Activated CD4-positive, alpha-beta T cell treated with anti-CD3 and anti-CD28 coated beads for 36 hours (primary cell): ENCODE measurements around the gene IPO11. TPM values are rescaled to one million over a fixed set of nuclear protein-coding genes. Genes with fewer than 3 reads are reported as not detected.
"Not testable (repeated sequence)": the region's sequence is repeated elsewhere in the genome, so short reads cannot be mapped to it uniquely, and the experiment has no call there.

Experiments
- ATAC-seq: fragments of 200-7000 bp; cut with Tn5 transposase; one replicate; pipeline ENCODE4 v1.10.0; 2021; ENCODE audit warnings: mild to moderate bottlenecking, moderate library complexity
- CTCF ChIA-PET: fragments of 350-600 bp; sonication (Branson Sonifier 250); formaldehyde crosslinking; loops from one replicate; lab custom pipeline; 2021; ENCODE audit warnings: antibody characterized with exemption; lab: Charles Lee
- POLR2A ChIA-PET: fragments of 350-600 bp; sonication (Branson Sonifier 250); formaldehyde crosslinking; loops from one replicate; lab custom pipeline; 2021; ENCODE audit warnings: antibody characterized with exemption, inconsistent platforms; lab: Charles Lee
- DNase-seq: peaks from one replicate; pipeline ENCODE4 v3.0.0-alpha.2; 2020
- H3K27ac Mint-ChIP-seq: one replicate; pipeline ENCODE4 v1.8.0; 2021; ENCODE audit warnings: mixed read lengths
- H3K27me3 Mint-ChIP-seq: one replicate; pipeline ENCODE4 v1.8.0; 2021; ENCODE audit warnings: mixed read lengths
- H3K36me3 Mint-ChIP-seq: one replicate; pipeline ENCODE4 v1.8.0; 2021; ENCODE audit warnings: low read depth, mixed read lengths
- H3K4me1 Mint-ChIP-seq: one replicate; pipeline ENCODE4 v1.8.0; 2021; ENCODE audit warnings: mixed read lengths
- H3K4me3 Mint-ChIP-seq: one replicate; pipeline ENCODE4 v1.8.0; 2021; ENCODE audit warnings: mild to moderate bottlenecking, moderate library complexity, mixed read lengths
- H3K9me3 Mint-ChIP-seq: one replicate; pipeline ENCODE4 v1.8.0; 2021; ENCODE audit warnings: low read depth, mixed read lengths
- intact Hi-C, 2 experiments: fragments of 100-400 bp; cut with DNase I in 1 of 2; cut with micrococcal nuclease in 1 of 2; formaldehyde crosslinking; loops; one replicate each; pipeline versions ENCODE4 v1.14.2 to v1.15.1; 2022 to 2024; cut with DNase I, micrococcal nuclease
- total RNA-seq, 2 experiments: library from RNA; stranded (reverse); gene quantifications; one replicate each; pipeline ENCODE4 v1.2.3, GENCODE V29; 2021

IPO11 gene
- total RNA-seq, 2 experiments from 2014 or later, result 57.2 to 69.9 TPM

GRCh38 chr5:62623271-62623670 is 210.7 kb downstream of the IPO11 start:
- CTCF ChIA-PET, result interaction anchor here (0.5 kb wide), 1 partner anchor 164 kb away, joined by 3 read pairs; no protein-coding TSS in a partner anchor
- intact Hi-C loops, result no loop called here
- POLR2A ChIA-PET, result no interaction called here

GRCh38 chr5:62624436-62624835 is 211.9 kb downstream of the IPO11 start:
- H3K27me3 Mint-ChIP-seq, DNase-seq, H3K4me3 Mint-ChIP-seq, POLR2A ChIA-PET, H3K9me3 Mint-ChIP-seq, H3K27ac Mint-ChIP-seq, ATAC-seq, CTCF ChIA-PET, intact Hi-C loops, H3K4me1 Mint-ChIP-seq: not testable (repeated sequence)
- peaks cover 11% of the 10 kb centered on the region for H3K36me3 Mint-ChIP-seq

More at GRCh38 chr5:62623271-62623670, 210.7 kb downstream of the IPO11 start:
- H3K4me1 Mint-ChIP-seq, result no peaks in the 10 kb centered on the region
- DNase-seq, result no peak
- no peak overlapping the region for H3K4me3 Mint-ChIP-seq
- no peaks in the 10 kb centered on the region for H3K9me3 Mint-ChIP-seq
- peaks cover 10% of the 10 kb centered on the region for H3K36me3 Mint-ChIP-seq
- ATAC-seq, result no peak
- H3K27me3 Mint-ChIP-seq, result no peaks in the 10 kb centered on the region
- no peak overlapping the region for H3K27ac Mint-ChIP-seq

GRCh38 chr5:62626534-62626933 is 214.0 kb downstream of the IPO11 start:
- Mint-ChIP-seq H3K36me3 (peaks cover 15% of the 10 kb centered on the region), H3K9me3 (no peaks in the 10 kb centered on the region), H3K4me1 (no peaks in the 10 kb centered on the region), H3K27me3 (no peaks in the 10 kb centered on the region), H3K4me3 (no peak overlapping the region), H3K27ac (no peak overlapping the region)
- no peak for ATAC-seq
- no peak for DNase-seq
- intact Hi-C loops, result no loop called here
- ChIA-PET POLR2A (no interaction called here), CTCF (interaction anchor here (1.0 kb wide), 1 partner anchor 21 kb away, joined by 4 read pairs; no protein-coding TSS in a partner anchor)

- CTCF ChIA-PET, result interaction anchor here (1.0 kb wide), 1 partner anchor 22 kb away, joined by 4 read pairs; no protein-coding TSS in a partner anchor
Measured at GRCh38 chr5:62627121-62627520, 214.6 kb downstream of the IPO11 start.

GRCh38 chr5:62627901-62628300 is 215.3 kb downstream of the IPO11 start:
- no peaks in the 10 kb centered on the region for H3K27me3 Mint-ChIP-seq
- ChIA-PET CTCF (no interaction called here), POLR2A (no interaction called here)
- H3K27ac Mint-ChIP-seq, result no peak overlapping the region
- H3K4me3 Mint-ChIP-seq, result no peak overlapping the region
- DNase-seq (no peak), ATAC-seq (no peak)
- H3K9me3 Mint-ChIP-seq, result no peaks in the 10 kb centered on the region
- intact Hi-C loops, result no loop called here
- no peaks in the 10 kb centered on the region for H3K4me1 Mint-ChIP-seq
- H3K36me3 Mint-ChIP-seq, result peaks cover 15% of the 10 kb centered on the region

More at GRCh38 chr5:62627121-62627520, 214.6 kb downstream of the IPO11 start:
- intact Hi-C loops, result no loop called here
- no peaks in the 10 kb centered on the region for H3K9me3 Mint-ChIP-seq
- H3K4me1 Mint-ChIP-seq, result no peaks in the 10 kb centered on the region
- H3K4me3 Mint-ChIP-seq, result no peak overlapping the region
- DNase-seq, result no peak
- peaks cover 15% of the 10 kb centered on the region for H3K36me3 Mint-ChIP-seq
- POLR2A ChIA-PET, result no interaction called here
- H3K27ac Mint-ChIP-seq, result no peak overlapping the region
- H3K27me3 Mint-ChIP-seq, result no peaks in the 10 kb centered on the region
- ATAC-seq, result no peak

GRCh38 chr5:62631909-62632580 is 219.5 kb downstream of the IPO11 start:
- Mint-ChIP-seq H3K9me3 (no peaks in the 10 kb centered on the region), H3K36me3 (peaks cover 7% of the 10 kb centered on the region), H3K4me3 (no peak overlapping the region), H3K4me1 (no peaks in the 10 kb centered on the region), H3K27ac (no peak overlapping the region), H3K27me3 (no peaks in the 10 kb centered on the region)
- ChIA-PET POLR2A (no interaction called here), CTCF (interaction anchor here (1.3 to 1.7 kb wide), 3 partner anchors 26 to 211 kb away, joined by 3 to 4 read pairs (median 3); no protein-coding TSS in a partner anchor)
- no peak for ATAC-seq
- no peak for DNase-seq
- intact Hi-C loops, result no loop called here

- no peak overlapping the region for H3K27ac Mint-ChIP-seq
- ChIA-PET POLR2A (no interaction called here), CTCF (interaction anchor here (0.7 to 0.9 kb wide), 2 partner anchors 10 to 35 kb away, joined by 3 to 4 read pairs; no protein-coding TSS in a partner anchor)
- no peak for ATAC-seq
- peaks cover 6% of the 10 kb centered on the region for H3K36me3 Mint-ChIP-seq
- no peak overlapping the region for H3K4me3 Mint-ChIP-seq
- H3K27me3 Mint-ChIP-seq, result no peaks in the 10 kb centered on the region
- DNase-seq, result no peak
- no peaks in the 10 kb centered on the region for H3K9me3 Mint-ChIP-seq
- intact Hi-C loops, result no loop called here
- H3K4me1 Mint-ChIP-seq, result no peaks in the 10 kb centered on the region
Measured at GRCh38 chr5:62633243-62633642, 220.7 kb downstream of the IPO11 start.

- intact Hi-C loops, result no loop called here
- Mint-ChIP-seq H3K27ac (no peak overlapping the region), H3K9me3 (no peaks in the 10 kb centered on the region), H3K4me1 (no peaks in the 10 kb centered on the region), H3K27me3 (no peaks in the 10 kb centered on the region), H3K36me3 (no peaks in the 10 kb centered on the region), H3K4me3 (no peak overlapping the region)
- ATAC-seq (no peak), DNase-seq (no peak)
- ChIA-PET CTCF (no interaction called here), POLR2A (no interaction called here)
Measured at GRCh38 chr5:62640446-62640845, 227.9 kb downstream of the IPO11 start.

- Mint-ChIP-seq H3K36me3 (no peaks in the 10 kb centered on the region), H3K9me3 (no peaks in the 10 kb centered on the region), H3K4me3 (no peak overlapping the region), H3K27ac (no peak overlapping the region), H3K4me1 (no peaks in the 10 kb centered on the region), H3K27me3 (no peaks in the 10 kb centered on the region)
- intact Hi-C loops, result no loop called here
- no peak for ATAC-seq
- ChIA-PET POLR2A (no interaction called here), CTCF (no interaction called here)
- no peak for DNase-seq
Measured at GRCh38 chr5:62642468-62642867, 229.9 kb downstream of the IPO11 start.

- no peak overlapping the region for H3K4me3 Mint-ChIP-seq
- intact Hi-C loops, result no loop called here
- H3K36me3 Mint-ChIP-seq, result no peaks in the 10 kb centered on the region
- CTCF ChIA-PET, result interaction anchor here (0.6 to 0.7 kb wide), 2 partner anchors 10 to 150 kb away, joined by 3 to 4 read pairs; no protein-coding TSS in a partner anchor
- no peaks in the 10 kb centered on the region for H3K9me3 Mint-ChIP-seq
- no peaks in the 10 kb centered on the region for H3K27me3 Mint-ChIP-seq
- ATAC-seq (no peak), DNase-seq (no peak)
- POLR2A ChIA-PET, result no interaction called here
- no peaks in the 10 kb centered on the region for H3K4me1 Mint-ChIP-seq
- H3K27ac Mint-ChIP-seq, result no peak overlapping the region
Measured at GRCh38 chr5:62643556-62644451, 231.2 kb downstream of the IPO11 start.

- Mint-ChIP-seq H3K9me3 (no peaks in the 10 kb centered on the region), H3K4me3 (no peak overlapping the region), H3K4me1 (peaks cover 2% of the 10 kb centered on the region), H3K27me3 (no peaks in the 10 kb centered on the region), H3K27ac (no peak overlapping the region), H3K36me3 (no peaks in the 10 kb centered on the region)
- CTCF ChIA-PET, result no interaction called here
- intact Hi-C loops, result no loop called here
- DNase-seq, result no peak
- POLR2A ChIA-PET, result interaction anchor here (0.6 kb wide), 1 partner anchor 24 kb away, joined by 4 read pairs; no protein-coding TSS in a partner anchor
- ATAC-seq, result no peak
Measured at GRCh38 chr5:62645223-62645622, 232.7 kb downstream of the IPO11 start.
